A673 (cell line): ENCODE data around the gene RAP2C. TPM values are rescaled to one million over a fixed set of nuclear protein-coding genes. Genes with fewer than 3 reads are reported as not detected.
"Not testable (repeated sequence)": the region's sequence is repeated elsewhere in the genome, so short reads cannot be mapped to it uniquely, and the experiment has no call there.

ENCODE experiments used
- BruUV-seq: library from RNA; stranded (reverse); fragments of 400-500 nt; replicated peaks from 2 replicates; lab custom pipeline; 2021; lab: Mats Ljungman, UMichigan
- CTCF ChIA-PET: fragments of 300-600 bp; sonication (Branson Sonifier 250); formaldehyde crosslinking; loops from one replicate; lab custom pipeline; 2022; ENCODE audit warnings: antibody characterized with exemption; lab: Charles Lee
- POLR2A ChIA-PET: fragments of 300-600 bp; sonication (Branson Sonifier 250); formaldehyde crosslinking; loops from one replicate; lab custom pipeline; 2022; ENCODE audit warnings: antibody characterized with exemption; ENCODE audit not compliant: low non-redundant PET; lab: Charles Lee
- DNase-seq: peaks from one replicate; pipeline ENCODE4 v3.0.0-alpha.2; 2015; ENCODE audit warnings: low spot score
- H3K27ac ChIP-seq: fragments of 200-600 bp; sonication (generic); 2 replicates; pipeline ENCODE4 v1.5.1; 2016; ENCODE audit warnings: mixed run types, low read depth, mild to moderate bottlenecking, mixed read lengths, antibody characterized with exemption, low read length; ENCODE audit not compliant: poor library complexity, severe bottlenecking
- H3K27me3 ChIP-seq: fragments of 200-600 bp; sonication (generic); replicated peaks from 2 replicates; pipeline ENCODE4 v1.6.1; 2017; ENCODE audit warnings: mixed run types, low read depth, mild to moderate bottlenecking, mixed read lengths, antibody characterized with exemption, low read length; ENCODE audit not compliant: insufficient read depth, poor library complexity
- H3K36me3 ChIP-seq: fragments of 200-600 bp; sonication (generic); 2 replicates; pipeline ENCODE4 v1.6.1; 2016; ENCODE audit warnings: mixed run types, mild to moderate bottlenecking, mixed read lengths, antibody characterized with exemption, low read length; ENCODE audit not compliant: insufficient read depth, poor library complexity, severe bottlenecking
- H3K4me1 ChIP-seq: fragments of 200-600 bp; sonication (generic); 2 replicates; pipeline ENCODE4 v1.6.1; 2017; ENCODE audit warnings: mixed run types, mild to moderate bottlenecking, mixed read lengths, antibody characterized with exemption, low read length; ENCODE audit not compliant: insufficient read depth, poor library complexity, severe bottlenecking
- H3K4me3 ChIP-seq: fragments of 200-600 bp; sonication (generic); 2 replicates; pipeline ENCODE4 v1.5.1; 2016; ENCODE audit warnings: low read depth, mixed run types, mild to moderate bottlenecking, mixed read lengths, low read length; ENCODE audit not compliant: poor library complexity, severe bottlenecking
- H3K9me3 ChIP-seq: fragments of 200-600 bp; sonication (generic); 2 replicates; pipeline ENCODE4 v1.6.1; 2016; ENCODE audit warnings: mixed run types, low read depth, mild to moderate bottlenecking, mixed read lengths, antibody characterized with exemption, low read length; ENCODE audit not compliant: poor library complexity, severe bottlenecking
- CTCF ChIP-seq: fragments of 300-800, 200-600 bp; sonication (generic); conservative IDR thresholded peaks from 2 replicates; pipeline ENCODE4 v1.5.1; 2017; ENCODE audit warnings: low read depth, mild to moderate bottlenecking, antibody characterized with exemption, low read length, moderate library complexity, mixed read lengths
- EZH2 ChIP-seq: fragments of 200-600 bp; sonication (generic); IDR thresholded peaks from 2 replicates; pipeline ENCODE4 v1.6.1; 2017; ENCODE audit warnings: borderline replicate concordance, low read depth, mild to moderate bottlenecking, mixed read lengths, antibody characterized with exemption, low read length; ENCODE audit not compliant: poor library complexity, severe bottlenecking
- intact Hi-C: fragments of 100-400 bp; cut with micrococcal nuclease; formaldehyde crosslinking; loops from one replicate; pipeline ENCODE4 v1.10.0; 2022; ENCODE audit not compliant: unreplicated experiment
- total RNA-seq: library from RNA; stranded (reverse); gene quantifications from 2 replicates; pipeline ENCODE4 v1.2.3, GENCODE V29; 2021

The RAP2C gene
- total RNA-seq, 1 experiment from 2014 or later = 21.4 TPM

DNA sequence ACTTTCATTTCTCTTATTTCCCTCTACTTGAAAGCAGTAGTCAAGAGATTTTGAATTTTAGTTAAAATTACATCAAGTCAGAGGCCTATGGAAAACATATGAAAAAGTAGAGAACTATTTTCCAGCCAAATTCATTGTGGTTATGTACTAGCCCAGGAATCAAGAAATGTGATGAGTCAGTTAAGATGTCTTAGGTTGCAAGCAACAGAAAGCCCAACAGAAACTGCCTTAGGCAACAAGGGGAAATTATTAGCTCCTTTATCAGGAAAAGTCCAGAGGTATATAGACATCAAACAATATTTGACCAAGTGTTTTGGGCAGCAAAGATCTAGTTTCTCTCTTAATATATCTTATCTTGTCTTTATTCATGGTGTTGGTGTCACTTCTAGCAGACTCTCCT, 53.6 kb downstream of the RAP2C start:
- H3K36me3 ChIP-seq = no peaks in the 10 kb centered on the region
- no peak overlapping the region for H3K27ac ChIP-seq
- no peaks in the 10 kb centered on the region for H3K4me1 ChIP-seq
- H3K4me3 ChIP-seq = no peak overlapping the region
- CTCF ChIA-PET = no interaction called here
- no peak for DNase-seq
- POLR2A ChIA-PET = no interaction called here
- no peaks in the 10 kb centered on the region for H3K9me3 ChIP-seq
- H3K27me3 ChIP-seq = peaks cover 6% of the 10 kb centered on the region
- no TSS peak for BruUV-seq
- intact Hi-C loops = no loop called here
- no peak for TF ChIP-seq CTCF

DNA sequence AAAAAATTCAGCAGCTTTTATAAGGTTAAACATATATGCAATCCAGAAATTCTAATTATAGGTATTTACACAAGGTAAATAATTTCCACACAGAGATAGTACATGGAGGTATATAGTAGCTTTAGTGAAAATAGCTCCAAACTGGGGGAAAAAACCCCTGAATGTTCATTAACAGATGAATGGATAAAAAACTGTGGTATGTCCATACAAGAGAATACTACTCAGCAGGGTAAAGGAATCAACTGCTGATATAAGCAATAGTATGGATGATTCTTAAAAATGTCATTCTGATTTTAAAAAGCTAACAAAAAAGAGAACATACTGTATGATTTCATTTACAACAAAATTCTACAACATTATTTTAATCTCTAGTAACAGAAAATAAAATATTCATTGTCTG, 54.2 kb downstream of the RAP2C start:
- POLR2A ChIA-PET = no interaction called here
- TF ChIP-seq EZH2 (no peak), CTCF (no peak)
- CTCF ChIA-PET = no interaction called here
- intact Hi-C loops = no loop called here
- Histone ChIP-seq H3K27me3 (peaks cover 6% of the 10 kb centered on the region), H3K27ac (no peak overlapping the region), H3K36me3 (no peaks in the 10 kb centered on the region), H3K9me3 (no peaks in the 10 kb centered on the region), H3K4me1 (no peaks in the 10 kb centered on the region), H3K4me3 (no peak overlapping the region)
- no peak for DNase-seq
- BruUV-seq = no TSS peak

- CTCF ChIA-PET, DNase-seq, H3K9me3 ChIP-seq, H3K27me3 ChIP-seq, POLR2A ChIA-PET, H3K4me1 ChIP-seq, intact Hi-C loops, H3K27ac ChIP-seq, BruUV-seq, H3K36me3 ChIP-seq, H3K4me3 ChIP-seq: not testable (repeated sequence)
Measured at GRCh38 chrX:132163094-132163493, 56.2 kb downstream of the RAP2C start.

DNA sequence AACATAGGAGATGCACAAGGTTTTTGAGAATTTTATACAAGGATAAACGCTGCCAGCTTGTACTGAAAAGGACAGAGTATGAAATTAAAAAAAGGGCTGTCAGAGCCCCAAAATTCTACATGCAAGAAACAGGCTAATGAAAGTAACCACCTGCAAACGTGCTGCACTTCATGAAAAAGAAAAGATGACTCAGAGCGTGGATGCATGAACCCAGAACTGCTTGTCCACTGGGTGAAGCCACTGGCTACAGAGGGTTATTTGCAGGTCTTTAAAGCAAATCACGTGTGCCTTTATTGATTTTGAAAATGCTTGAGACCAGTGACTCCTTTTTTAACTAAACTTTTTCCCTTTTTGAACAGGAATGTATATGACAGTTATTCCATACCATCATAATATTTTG, 66.1 kb downstream of the RAP2C start:
- CTCF ChIA-PET = no interaction called here
- BruUV-seq = no TSS peak
- TF ChIP-seq EZH2 = no peak
- no peak for TF ChIP-seq CTCF
- Histone ChIP-seq H3K4me1 (no peaks in the 10 kb centered on the region), H3K36me3 (no peaks in the 10 kb centered on the region), H3K27ac (no peak overlapping the region), H3K9me3 (no peaks in the 10 kb centered on the region), H3K4me3 (no peak overlapping the region), H3K27me3 (peaks cover 8% of the 10 kb centered on the region)
- POLR2A ChIA-PET = no interaction called here
- DNase-seq = no peak
- intact Hi-C loops = no loop called here
